ENCODE results near the gene GMPPB.
"Not testable (repeated sequence)": the region's sequence is repeated elsewhere in the genome, so short reads cannot be mapped to it uniquely, and the experiment has no call there.

The GMPPB gene

GRCh38 chr3:49689046-49689907, 34.5 kb downstream of the GMPPB start, which contains the start of the genes MST1 and RNF123:
MST1 (minus strand) TSS chr3:49689474; CDS start chr3:49688691, 783 bp downstream.
RNF123 (plus strand) TSS chr3:49689557; CDS start chr3:49691166, 1,609 bp downstream.
- peak; percentile 95 for DNase-seq

- not testable (repeated sequence) for DNase-seq
Observed at GRCh38 chr3:49688338-49689045, 35.3 kb downstream of the GMPPB start.

DNA sequence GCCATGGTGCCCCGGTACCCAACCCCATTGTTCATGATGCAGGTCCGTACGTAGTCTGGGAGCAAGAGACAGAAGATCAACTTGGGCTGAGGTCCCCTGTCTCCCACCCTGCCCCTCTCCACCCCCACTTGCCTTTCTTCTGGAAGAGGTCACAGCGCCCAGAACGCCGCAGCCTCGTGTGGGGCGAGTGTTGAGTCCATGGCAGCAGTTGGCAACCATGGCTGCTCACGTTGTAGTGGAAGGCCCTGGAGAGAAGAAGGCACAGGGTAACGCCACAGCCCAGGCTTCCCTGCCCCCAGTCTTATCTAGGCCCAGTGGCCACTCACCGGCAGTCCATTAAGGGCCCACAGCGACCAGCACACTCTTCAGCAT, 36.3 kb downstream of the GMPPB start:
- not testable (repeated sequence) for DNase-seq

- peak; percentile 51 for DNase-seq
Observed at GRCh38 chr3:49686769-49687423, 36.9 kb downstream of the GMPPB start.

- not testable (repeated sequence) for DNase-seq
Observed at GRCh38 chr3:49686346-49686745, 37.4 kb downstream of the GMPPB start.

DNA sequence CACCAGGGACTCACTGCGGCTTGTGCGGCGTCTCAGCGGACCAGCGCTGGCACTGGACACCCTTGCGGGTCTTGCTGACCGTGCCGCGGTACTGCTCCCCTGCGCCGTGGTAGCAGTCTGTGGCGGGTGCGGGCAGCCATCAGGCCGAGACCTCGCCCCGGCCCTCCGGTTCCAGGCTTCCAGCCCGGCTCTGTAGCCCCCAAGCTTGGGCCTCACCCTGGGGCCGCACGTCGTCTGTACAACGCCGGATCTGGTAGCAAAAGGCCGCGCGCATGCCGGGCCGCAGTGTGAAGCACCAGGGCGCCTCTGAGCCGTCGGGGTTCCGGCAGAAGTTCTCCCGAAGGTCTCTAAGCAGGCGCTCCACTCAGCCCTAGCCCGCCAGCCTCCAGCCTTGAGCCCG, 37.9 kb downstream of the GMPPB start:
- not testable (repeated sequence) for DNase-seq

GRCh38 chr3:49685103-49685502, 38.6 kb downstream of the GMPPB start:
- DNase-seq, result not testable (repeated sequence)

DNA sequence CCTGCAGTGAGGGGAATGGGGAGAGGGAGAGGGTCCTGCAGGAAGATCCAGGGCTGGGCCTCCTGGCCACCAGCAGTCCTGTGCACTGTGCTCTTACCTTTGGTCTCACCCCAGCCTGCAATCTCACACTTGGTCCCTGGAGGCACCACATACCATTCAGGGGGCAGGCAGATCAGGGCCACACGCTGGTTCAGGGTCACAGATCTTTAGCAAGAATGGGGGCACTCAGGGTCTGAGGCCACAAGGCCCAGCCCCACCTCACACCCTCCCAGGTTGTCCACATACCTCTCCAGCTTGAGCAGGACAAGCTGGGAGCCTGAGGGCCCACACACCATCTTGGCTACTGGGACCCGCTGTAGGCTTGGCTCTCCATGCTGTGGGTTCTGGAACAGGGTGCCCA, 39.3 kb downstream of the GMPPB start:
- not testable (repeated sequence) for DNase-seq

GRCh38 chr3:49683162-49683561, 40.6 kb downstream of the GMPPB start:
- no peak for DNase-seq

DNA sequence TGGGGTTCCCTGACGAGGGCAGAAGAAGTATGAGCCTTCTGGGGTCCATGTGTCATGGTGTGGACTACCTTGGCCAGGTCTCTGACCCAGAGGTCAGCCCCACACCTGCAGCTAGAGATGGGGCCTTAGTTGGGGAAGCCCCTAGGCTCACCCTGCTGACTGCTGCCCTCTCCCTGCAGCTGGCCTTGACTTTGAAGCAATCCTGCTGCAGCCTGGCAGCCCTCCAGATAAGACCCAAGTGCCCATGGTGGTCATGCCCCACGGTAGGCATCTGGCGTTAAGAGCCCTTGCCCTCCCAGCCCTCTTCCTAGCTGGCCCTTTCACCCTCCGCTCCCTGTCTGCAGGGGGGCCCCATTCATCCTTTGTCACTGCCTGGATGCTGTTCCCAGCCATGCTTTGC, 42.2 kb downstream of the GMPPB start:
- DNase-seq, result no peak

GRCh38 chr3:49681232-49681522, 42.6 kb downstream of the GMPPB start:
- no peak for DNase-seq

GRCh38 chr3:49680493-49681231, 43.1 kb downstream of the GMPPB start:
- DNase-seq, result no peak

DNA sequence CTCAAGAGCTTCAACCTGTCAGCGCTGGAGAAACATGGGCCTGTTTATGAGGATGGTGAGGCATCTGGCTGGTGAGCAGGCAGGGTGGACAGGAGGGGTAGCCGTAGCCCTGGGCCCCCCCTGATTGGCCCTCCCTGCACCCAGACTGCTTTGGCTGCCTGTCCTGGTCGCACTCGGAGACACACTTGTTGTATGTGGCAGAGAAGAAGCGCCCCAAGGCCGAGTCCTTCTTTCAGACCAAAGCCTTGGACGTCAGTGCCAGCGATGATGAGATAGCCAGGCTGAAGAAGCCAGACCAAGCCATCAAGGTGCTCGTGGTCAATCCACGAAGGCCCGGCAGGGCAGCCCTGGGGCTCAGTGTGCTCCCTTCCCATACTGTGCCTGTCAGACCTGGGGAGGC, 47.8 kb downstream of the GMPPB start:
- no peak for DNase-seq

DNA sequence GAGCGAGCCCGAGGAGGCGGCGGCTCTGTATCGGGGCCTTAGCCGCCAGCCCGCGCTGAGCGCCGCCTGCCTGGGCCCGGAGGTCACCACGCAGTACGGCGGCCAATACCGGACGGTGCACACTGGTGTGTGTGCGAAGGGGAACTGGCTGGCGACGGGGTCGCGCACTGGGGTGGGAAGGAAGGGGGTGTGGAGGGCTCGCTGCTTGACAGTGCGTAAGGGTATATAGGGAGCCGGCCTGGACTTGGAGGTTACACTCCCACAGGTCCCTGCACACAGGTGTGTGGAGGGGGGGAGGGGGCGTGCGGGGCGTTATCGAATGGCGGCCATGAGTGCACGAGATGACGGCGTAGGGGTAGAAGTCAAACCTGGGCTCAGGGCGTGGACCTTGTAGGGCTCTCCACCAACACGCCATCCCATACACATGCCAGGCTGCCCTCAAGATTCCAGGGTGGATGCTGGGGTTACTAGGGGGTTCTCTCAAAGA, 49.2 kb downstream of the GMPPB start:
- no peak for DNase-seq

GRCh38 chr3:49673715-49674496, 49.8 kb downstream of the GMPPB start, which contains the start of gene APEH:
APEH (plus strand) TSS chr3:49674351; CDS start chr3:49674402, 51 bp downstream.
- DNase-seq, result peak; percentile 97

GRCh38 chr3:49673121-49673714, 50.5 kb downstream of the GMPPB start:
- DNase-seq, result peak; percentile 16

GRCh38 chr3:49671291-49672288, 52.2 kb downstream of the GMPPB start:
- peak; percentile 59 for DNase-seq

DNA sequence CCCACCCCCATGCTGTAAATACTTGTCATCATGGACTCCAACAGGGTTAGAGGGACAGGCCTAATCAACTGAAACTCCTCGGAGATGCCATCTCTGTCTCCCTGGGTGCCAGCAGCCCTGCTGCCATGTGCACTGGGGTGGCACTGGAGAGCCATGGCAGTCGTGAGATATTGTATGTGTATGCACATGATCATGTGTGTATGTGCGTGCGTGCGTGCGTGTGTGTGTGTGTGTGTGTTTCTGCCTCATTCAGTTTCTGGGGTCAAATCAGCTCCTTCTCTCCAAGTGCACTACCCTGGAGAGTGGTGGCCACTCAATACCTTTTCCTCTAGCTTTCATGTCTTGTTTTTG, 52.8 kb downstream of the GMPPB start:
- DNase-seq, result no peak
